Astrocyte of the spinal cord (primary cell): ENCODE results near the gene ARHGEF16.

Source experiments
- DNase-seq: peaks from one replicate; pipeline ENCODE4 v3.0.0; 2011; ENCODE audit warnings: low read depth, low spot score
- H3K4me3 ChIP-seq: 2 replicates; pipeline ENCODE4 v1.5.1; 2011; ENCODE audit warnings: low read depth, mild to moderate bottlenecking, low read length, moderate library complexity
- in situ Hi-C: cut with HindIII; loops from 2 replicates; pipeline ENCODE4 v1.10.0; 2017; ENCODE audit warnings: low sequenced_read_pairs
- TF ChIP-seq, protein P1 (sequence below): IDR thresholded peaks from 2 replicates; pipeline ENCODE4 v1.5.1; 2012; ENCODE audit warnings: low read depth, mild to moderate bottlenecking, low read length, inconsistent platforms

The ARHGEF16 gene

GRCh38 chr1:3453203-3453761, 1.2 kb upstream of the ARHGEF16 start:
- no peak overlapping the region for H3K4me3 ChIP-seq
- TF ChIP-seq, protein P1, sequence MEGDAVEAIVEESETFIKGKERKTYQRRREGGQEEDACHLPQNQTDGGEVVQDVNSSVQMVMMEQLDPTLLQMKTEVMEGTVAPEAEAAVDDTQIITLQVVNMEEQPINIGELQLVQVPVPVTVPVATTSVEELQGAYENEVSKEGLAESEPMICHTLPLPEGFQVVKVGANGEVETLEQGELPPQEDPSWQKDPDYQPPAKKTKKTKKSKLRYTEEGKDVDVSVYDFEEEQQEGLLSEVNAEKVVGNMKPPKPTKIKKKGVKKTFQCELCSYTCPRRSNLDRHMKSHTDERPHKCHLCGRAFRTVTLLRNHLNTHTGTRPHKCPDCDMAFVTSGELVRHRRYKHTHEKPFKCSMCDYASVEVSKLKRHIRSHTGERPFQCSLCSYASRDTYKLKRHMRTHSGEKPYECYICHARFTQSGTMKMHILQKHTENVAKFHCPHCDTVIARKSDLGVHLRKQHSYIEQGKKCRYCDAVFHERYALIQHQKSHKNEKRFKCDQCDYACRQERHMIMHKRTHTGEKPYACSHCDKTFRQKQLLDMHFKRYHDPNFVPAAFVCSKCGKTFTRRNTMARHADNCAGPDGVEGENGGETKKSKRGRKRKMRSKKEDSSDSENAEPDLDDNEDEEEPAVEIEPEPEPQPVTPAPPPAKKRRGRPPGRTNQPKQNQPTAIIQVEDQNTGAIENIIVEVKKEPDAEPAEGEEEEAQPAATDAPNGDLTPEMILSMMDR = peak; percentile 98
- peak; percentile 54 for DNase-seq
- in situ Hi-C loops = no loop called here

DNA sequence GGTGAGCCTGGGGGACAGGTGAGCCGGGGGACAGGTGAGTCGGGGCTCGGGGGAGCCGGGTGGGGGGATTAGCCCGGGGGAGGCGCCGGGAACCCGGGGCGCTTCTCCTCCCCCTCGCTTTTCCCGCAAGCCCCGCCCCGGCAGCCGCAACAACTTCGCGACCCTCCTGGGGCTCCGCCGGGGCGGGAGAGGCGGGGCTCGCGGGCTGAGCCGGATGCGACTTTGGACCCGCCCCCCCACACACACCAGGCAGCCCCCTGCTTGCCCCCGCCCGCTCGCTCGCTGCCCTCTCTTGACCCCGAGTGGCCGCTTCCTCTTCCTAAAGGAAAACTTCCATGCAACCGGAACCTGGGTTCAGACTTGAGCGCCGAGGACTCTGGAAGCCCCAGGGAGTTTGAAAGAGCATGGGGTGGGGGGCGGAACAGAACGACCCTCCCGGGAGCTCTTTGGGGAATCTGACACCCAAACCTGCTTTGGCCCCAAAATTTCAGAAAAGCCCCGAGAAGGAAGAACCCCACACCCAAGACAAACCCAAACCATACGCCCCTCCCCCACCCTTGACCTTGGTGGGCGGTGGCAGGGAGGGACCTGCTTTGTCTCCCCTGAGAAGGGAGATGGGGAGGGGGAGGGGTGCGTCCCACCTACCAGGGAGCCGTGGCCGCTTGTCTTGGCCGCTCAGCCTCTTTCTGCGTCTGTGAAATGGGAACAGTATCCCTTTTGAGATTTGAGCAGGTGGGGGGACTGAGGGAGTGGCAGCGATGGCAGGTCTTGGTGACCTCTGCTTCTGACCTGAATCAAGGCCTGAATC, 550 bp downstream of the ARHGEF16 start:
- H3K4me3 ChIP-seq = peak overlapping the region; percentile 2
- DNase-seq = no peak
- TF ChIP-seq, protein P1 = no peak
- in situ Hi-C loops = no loop called here

- TF ChIP-seq, protein P1 = no peak
- H3K4me3 ChIP-seq = no peak overlapping the region
- in situ Hi-C loops = no loop called here
- DNase-seq = no peak
Measured at GRCh38 chr1:3455670-3456448, 1.4 kb downstream of the ARHGEF16 start.

GRCh38 chr1:3456449-3456963, 2.0 kb downstream of the ARHGEF16 start:
- H3K4me3 ChIP-seq = no peak overlapping the region
- in situ Hi-C loops = no loop called here
- TF ChIP-seq, protein P1 = no peak
- no peak for DNase-seq

DNA sequence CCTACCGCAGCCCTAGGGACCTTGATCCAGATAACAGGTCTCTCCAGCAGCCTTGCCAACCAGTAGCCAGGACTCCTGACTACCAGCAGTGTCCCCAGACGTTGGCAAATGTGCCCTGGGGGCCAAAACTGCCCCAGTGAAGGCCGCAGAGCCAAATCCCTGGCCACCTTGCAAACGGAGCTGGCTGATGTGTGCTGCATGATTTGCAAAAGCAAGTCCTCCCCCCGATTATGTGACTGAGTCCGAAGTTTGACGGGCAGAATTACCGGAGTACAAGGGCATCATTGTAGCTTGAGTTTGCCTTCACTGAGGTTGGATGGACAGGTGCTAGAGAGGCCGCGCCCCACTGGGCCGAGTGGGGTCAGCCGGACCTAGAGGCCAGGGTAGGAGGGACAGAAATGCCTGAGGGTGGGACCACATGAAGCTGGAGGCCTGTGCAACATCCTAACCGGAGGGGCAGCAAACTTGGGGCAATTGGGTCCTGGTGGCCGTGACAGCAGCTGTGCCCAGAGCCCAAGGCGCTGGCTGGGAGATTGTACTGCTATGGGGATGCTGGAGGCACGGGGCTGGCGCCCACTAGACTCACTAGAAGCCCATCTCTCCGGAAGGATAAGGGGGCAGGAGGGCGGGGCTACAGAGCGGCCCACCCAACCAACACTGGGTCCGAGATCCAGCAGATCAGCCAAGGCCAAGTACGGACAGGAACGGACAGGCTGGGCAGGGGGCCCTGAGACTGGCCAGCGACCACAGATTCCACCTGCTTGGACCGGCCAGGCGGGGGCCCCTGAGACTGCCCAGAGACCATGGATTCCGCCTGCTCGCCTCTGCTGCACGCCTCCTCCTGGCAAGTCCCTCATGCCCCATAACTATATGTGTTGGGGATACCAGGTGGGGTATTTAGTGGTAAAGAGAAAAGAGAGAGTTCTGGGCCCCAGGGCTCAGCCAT, 2.8 kb downstream of the ARHGEF16 start:
- TF ChIP-seq, protein P1 = no peak
- in situ Hi-C loops = no loop called here
- DNase-seq = no peak
- H3K4me3 ChIP-seq = no peak overlapping the region
